GM18868 (cell line): Measurements from ENCODE around the gene FLNC.

Experiments
- ATAC-seq: cut with Tn5 transposase; IDR thresholded peaks from one replicate; pipeline ENCODE4 v1.9.1; 2021; ENCODE audit warnings: mild to moderate bottlenecking, moderate library complexity; ENCODE audit not compliant: unreplicated experiment

FLNC gene, protein sequence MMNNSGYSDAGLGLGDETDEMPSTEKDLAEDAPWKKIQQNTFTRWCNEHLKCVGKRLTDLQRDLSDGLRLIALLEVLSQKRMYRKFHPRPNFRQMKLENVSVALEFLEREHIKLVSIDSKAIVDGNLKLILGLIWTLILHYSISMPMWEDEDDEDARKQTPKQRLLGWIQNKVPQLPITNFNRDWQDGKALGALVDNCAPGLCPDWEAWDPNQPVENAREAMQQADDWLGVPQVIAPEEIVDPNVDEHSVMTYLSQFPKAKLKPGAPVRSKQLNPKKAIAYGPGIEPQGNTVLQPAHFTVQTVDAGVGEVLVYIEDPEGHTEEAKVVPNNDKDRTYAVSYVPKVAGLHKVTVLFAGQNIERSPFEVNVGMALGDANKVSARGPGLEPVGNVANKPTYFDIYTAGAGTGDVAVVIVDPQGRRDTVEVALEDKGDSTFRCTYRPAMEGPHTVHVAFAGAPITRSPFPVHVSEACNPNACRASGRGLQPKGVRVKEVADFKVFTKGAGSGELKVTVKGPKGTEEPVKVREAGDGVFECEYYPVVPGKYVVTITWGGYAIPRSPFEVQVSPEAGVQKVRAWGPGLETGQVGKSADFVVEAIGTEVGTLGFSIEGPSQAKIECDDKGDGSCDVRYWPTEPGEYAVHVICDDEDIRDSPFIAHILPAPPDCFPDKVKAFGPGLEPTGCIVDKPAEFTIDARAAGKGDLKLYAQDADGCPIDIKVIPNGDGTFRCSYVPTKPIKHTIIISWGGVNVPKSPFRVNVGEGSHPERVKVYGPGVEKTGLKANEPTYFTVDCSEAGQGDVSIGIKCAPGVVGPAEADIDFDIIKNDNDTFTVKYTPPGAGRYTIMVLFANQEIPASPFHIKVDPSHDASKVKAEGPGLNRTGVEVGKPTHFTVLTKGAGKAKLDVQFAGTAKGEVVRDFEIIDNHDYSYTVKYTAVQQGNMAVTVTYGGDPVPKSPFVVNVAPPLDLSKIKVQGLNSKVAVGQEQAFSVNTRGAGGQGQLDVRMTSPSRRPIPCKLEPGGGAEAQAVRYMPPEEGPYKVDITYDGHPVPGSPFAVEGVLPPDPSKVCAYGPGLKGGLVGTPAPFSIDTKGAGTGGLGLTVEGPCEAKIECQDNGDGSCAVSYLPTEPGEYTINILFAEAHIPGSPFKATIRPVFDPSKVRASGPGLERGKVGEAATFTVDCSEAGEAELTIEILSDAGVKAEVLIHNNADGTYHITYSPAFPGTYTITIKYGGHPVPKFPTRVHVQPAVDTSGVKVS (N-terminal part only)

DNA sequence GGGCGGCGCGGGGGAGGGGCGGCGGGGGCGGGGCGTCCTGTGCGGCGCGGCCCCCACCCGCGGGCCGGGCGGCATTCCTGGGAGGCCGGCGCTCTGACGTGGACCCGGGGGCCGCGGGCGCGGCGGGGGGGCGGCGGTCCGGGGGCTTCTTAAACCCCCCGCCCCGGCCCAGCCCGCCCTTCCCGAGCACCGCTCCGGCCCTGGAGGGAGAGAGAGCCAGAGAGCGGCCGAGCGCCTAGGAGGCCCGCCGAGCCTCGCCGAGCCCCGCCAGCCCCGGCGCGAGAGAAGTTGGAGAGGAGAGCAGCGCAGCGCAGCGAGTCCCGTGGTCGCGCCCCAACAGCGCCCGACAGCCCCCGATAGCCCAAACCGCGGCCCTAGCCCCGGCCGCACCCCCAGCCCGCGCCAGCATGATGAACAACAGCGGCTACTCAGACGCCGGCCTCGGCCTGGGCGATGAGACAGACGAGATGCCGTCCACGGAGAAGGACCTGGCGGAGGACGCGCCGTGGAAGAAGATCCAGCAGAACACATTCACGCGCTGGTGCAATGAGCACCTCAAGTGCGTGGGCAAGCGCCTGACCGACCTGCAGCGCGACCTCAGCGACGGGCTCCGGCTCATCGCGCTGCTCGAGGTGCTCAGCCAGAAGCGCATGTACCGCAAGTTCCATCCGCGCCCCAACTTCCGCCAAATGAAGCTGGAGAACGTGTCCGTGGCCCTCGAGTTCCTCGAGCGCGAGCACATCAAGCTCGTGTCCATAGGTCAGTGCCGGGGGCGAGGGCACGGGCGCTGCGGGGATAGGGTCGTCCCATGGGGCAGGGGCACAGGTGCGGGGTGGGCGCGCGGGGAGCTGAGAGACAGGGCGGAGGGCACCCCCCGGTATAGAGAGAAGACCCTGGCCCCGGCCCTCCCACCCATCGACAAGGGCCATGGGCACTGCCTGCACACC, at the start of gene FLNC:
FLNC (plus strand) TSS at position 176 of the 947 bp plus-strand sequence; CDS start at position 408, 232 bp downstream.
- no peak for ATAC-seq

DNA sequence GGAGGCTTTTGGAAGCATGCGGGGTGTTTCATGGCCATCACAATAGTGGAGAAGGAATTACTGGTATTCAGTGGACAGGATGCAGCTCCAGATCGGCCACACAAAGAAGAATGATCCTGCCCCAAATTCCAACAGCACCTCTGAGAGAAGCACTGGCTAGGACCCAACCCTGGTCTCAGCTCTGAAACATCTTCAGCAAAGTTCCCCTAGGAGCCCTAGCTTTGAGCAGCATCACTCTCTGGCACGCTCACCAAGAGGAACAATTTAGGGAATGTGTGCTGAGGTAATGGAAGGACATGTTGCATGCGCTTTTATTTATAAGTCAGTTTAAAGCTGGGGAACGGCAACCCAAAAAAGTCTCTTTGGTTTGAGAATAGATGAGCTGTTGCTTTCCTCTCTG, 49.1 kb upstream of the FLNC start:
- no peak for ATAC-seq

DNA sequence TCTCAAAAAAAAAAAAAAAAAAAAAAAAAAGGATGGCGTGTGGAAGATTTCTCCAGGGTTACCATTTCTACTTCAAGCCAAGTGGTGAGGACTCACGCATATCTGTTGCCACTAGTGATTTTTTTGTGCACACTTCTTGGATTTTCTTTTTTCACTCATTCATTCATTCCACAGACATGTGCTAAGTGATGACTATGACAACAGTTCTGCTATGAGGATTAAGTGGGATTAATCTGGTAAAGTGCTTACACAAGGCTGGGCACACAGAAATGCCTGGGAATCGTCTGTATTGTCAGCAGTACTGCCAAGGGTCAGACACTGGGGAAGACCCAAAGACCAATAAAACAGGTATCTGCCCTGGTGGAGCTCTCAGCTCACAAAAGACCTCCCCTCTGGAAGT, 48.4 kb upstream of the FLNC start:
- no peak for ATAC-seq

DNA sequence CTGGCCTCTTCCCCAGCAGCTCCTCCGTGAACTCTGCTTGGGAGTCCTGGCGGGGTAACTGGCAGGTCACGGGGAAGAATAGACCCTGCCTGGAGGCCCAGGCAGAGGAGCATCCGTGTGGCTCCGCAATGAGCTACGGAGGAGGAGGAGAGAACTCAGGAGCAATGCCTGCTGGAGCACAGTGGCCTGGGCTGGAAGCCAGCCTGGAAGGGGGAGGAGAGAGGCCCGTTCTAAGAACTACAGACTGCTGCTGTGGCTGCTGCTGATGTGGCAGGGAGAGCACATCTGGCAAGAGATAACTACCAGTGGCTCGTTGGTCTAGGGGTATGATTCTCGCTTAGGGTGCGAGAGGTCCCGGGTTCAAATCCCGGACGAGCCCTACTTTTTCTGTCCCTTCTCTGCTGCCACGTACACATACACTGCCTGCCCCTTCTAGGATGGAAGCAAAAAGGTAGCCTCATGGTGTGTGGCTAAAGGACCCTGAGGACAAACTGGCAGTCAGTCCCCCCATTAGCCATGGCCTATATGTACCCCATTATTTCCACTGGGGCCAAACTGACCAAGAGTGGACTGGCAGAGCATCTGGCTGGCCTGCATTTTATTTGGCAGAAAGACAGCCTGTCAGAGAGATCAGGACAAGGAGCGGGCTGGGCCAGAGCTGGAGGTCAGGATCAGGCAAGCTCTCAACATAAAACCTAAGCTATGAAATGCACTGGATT, 46.9 kb upstream of the FLNC start:
- no peak for ATAC-seq

DNA sequence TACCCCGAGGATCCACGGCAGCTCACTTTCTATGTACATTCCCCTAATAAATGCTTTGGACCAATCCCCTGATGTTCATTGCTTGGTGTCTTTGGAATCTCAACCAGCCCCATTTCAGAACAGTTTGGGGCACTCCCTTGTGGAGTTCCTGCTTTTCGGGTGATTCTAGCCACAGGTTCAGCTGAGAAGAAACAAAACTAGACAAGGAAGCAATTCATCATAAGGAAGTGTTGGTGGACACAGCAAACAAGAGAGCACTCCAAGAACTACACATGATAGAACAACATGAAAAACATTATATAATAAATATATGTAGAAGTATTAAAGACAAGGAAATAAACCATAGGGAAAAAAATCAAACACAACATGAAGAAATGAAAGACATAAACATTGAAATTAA, 44.5 kb upstream of the FLNC start:
- no peak for ATAC-seq

DNA sequence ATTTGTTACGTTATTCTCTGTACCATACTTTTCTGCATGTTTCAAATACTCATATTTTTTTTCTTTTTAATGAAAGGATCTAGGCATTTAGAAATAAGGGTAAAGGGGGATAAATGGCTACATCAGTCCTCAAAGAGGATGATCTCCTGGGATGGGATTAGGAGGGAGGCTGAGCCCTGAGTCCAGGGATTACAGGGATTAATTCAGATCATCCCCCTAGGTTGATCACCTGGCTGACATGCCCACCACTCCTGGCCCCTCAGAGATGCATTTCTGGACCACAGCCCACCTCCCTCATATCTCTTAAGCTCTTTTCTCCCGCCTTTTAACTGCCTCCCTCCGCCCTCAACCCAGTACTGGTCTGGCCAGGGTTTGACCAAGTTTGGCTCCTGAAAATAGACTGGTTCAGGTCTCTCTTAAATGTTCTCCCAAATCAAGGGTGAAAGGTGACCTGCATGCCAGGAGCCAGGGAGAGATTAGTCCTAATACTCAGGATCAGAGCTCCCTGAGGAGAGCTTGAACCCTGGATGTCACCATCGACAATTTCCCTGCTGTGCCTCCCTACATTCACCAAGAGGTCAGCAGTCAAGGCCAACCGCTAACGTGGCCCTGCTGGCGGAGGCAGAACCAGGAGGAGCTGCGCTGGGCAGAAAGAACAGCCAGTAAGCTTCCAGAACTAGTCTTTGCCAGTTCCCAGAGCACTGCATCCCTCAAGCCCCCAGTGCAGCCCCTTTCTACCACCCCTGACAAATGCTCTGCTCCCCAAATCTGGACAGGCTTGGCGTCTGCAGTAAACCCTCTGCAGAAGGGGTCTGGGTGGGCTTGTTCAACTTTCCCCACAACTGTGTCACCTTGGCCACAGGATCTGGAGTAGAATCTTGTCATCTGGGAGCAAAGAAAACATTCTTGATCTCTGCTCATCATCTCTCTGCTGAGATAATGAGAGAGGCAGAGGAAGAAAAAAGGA, 41.5 kb upstream of the FLNC start:
- no peak for ATAC-seq

DNA sequence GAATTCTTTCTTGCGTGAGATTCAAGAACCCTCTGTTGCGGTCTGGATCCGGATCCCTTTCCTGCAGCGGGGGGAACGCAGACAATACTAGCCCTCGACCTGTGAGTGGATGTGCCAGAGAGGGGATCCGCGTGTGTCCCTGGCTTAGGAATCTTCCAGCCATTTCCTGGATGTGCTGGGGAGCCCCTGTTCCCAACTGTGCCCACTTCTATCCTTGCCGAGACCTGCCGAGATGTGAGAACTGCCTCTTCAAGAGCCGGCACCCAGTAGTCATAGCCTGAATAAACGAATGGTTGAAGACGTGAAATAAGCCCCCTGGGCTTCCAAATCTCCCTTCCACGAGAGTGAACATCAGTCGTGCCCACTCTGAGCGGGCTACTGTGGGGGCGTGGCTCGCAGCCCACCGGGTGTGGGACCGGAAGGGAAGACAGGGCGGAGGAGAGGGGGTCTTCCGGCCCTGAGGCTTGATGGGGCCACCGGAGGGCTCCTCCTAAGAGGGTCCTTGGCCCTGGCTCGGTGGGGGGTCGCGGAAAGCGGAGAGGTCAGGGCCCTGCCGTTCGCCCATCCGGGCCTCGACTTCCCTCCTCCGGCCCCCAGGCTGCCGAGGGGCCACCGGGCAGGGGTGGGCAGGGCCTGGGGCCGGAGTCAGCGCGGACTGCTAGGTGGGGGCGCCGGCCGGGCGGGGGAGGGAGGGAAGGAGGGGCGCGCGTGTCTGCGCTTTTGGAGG, 39.7 kb upstream of the FLNC start:
- ATAC-seq, result peak; percentile 9

DNA sequence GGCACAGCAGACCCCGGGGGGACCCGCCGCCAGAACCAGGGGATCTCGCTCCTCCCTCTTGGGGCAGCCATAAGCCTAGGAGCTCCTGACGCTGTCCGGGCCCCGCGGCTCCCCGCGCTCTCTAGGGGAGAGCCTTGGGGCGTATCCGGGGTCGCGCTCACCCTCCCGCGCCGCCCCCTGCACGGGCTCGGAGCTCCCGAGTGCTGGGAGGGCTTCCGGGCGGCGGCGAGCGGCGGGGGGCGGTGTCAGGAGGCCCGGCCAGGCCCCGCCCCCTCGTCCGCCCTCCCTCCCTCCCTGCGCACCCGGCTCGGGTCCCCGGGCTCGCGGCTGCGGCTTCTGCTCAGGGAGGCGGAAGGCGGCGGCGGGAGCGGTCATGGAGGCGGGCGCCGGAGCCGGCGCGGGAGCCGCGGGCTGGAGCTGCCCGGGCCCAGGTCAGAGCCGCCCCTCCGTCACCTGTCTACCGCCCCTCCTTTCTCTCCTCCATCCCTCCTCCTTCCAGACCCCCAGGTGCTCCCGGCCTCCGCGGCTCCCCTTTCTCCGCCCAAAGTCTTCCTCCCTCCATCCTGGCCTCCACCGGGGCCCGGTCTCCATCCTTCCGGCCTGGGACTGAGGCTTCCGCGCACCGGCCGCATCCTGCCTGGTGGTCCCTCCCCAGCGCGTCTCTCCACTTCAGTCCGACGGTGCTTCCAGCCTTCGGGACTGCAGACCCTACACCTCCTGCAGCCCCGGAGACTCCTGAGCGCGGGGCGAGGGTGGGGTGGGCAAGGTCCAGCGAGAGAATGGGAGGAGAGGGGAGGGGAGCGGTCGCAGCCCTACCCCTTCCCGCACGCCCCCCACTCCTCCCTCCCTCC, 38.9 kb upstream of the FLNC start, which contains the start of gene CCDC136:
CCDC136 (plus strand) TSS at position 848 of the 851 bp plus-strand sequence. CDS start 444 bp downstream, outside the sequence.
- peak; percentile 83 for ATAC-seq

DNA sequence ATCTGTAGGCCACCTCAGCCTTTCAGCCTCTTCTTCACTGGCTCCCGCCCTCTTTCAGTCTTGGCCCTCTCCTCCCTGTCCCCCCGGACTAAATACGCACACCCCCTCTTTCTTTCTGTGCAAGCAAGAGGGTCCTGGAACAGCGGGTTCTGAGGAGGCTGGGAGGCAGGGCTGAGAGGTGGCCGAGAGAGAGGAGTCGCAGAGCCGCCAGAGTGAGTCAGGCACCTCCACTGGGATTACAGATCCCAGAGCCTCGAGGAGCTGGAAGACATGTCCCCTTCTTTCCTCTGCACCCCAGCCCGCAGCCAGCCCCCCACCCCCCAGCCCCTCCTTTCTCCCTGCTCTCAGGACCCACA, 38.3 kb upstream of the FLNC start:
- ATAC-seq, result no peak

DNA sequence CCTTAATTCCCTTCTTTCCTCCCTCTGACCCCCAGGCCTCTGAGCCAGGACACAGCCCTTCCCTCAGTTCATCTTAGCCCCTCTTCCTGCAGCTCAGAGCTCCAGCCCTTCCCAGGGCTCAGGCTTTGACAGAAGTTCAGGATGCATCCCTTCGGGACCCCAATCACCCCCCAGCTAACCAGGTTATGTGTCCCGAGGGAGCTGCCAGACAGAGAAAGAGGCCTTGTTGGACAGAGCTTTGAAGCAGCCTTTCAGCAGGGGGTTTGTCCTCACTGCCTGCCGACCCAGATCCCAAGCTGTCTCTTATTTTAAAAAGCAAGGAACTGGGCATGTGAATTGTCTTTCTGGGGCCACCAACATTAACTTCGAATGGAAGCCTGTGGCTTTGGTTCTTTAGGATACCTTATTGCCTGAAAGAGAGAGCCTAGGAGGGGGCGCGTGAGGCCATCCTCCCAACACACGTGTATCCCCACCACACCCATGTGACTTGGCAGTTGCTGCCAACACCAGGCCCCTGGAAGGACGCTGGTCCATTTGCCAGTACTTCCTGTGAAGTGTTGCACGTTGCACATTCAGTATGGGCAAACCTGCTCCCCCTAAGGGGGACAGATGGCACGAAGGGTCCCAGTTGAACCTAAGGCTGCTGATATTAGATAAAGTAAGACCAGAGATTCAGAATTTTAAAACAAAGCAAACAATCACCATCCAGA, 37.6 kb upstream of the FLNC start:
- ATAC-seq, result no peak

DNA sequence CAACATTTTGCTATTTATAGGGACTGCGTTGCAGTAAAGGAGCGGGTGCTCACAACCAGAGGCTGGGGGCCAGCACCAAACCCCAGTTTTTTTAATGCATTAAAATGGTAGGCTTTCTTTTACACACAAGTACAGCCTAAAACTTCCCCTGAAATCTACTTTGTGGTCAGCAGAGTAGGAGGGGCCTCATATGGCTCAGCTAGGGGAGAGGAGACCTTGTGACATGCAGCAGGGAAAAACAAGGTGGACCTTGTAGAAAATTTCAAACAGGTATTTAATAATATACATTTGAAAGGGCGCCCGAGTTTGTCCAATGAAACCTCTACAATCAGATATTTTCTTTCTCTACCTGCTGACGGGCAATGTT, 37.0 kb upstream of the FLNC start:
- no peak for ATAC-seq

DNA sequence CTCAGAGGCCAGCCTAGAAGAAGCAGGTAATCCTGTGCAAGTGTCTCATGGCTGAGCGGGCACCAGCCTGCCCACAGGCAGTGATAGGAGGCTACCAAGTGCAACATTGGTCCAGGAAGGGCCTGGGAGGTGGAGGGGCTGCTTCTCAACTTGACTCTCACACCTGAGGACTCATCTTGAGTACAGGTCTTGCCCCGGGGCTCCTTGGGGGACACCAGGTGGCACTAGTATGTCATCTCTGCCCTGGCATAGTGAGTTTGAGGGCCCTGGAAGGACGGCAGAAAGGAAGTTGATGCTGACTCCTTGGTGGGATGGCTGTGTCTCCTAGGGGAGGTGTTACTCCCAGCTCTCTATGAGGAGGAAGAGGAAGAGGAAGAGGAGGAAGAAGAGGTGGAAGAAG, 36.2 kb upstream of the FLNC start:
- no peak for ATAC-seq

DNA sequence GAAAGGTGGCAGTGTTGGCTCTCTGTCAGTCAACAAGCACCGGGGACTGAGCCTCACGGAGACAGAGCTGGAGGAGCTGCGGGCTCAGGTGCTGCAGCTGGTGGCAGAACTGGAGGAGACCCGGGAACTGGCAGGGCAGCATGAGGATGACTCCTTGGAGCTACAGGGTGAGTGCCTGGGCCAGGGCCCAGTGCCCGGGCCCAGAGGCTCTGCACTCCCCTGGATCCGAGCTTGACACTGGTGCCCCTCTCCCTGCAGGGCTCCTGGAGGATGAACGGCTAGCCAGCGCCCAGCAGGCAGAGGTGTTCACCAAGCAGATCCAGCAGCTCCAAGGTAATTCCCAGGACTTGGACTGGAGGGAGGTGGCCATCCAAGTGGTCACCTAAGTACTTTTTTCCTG, 35.8 kb upstream of the FLNC start:
- no peak for ATAC-seq

DNA sequence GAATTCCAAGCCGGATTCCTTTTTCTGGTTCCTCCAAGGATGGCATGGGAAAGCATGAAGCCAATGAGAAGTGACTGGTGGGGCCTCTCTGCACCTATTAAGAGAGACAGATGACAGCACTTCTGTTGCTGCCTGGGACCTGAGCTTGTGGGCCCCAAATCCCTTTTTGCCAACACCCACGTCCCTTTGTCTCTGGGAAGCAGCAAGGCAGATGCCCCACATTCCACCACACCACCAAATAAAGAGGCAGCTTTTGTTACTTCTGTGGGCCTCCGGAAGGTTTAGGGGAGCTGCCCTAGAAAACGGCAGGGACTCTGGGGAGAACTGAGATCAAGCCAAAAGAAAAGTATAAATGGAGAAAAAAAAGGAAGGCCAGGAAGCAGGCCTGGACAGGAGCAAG, 35.1 kb upstream of the FLNC start:
- ATAC-seq, result no peak

DNA sequence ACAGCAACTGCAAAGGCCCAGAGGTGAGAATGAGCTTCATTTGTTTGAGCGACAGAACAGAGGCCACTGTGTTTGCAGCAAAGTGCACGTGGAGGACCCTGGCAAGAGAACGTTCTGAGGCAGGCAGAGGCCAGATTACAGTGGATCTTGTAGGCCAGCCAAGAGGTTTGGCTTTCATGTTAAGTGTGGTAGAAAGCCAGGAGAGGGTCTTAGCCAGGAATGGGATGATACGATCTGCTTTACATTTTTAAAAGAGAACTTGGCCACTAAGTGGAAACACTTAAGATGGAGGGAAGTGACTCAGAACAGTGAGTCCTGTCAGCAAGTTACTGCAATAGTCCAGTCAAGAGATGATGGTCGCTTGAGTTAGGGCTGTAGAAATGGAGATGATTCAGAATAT, 33.9 kb upstream of the FLNC start:
- no peak for ATAC-seq

DNA sequence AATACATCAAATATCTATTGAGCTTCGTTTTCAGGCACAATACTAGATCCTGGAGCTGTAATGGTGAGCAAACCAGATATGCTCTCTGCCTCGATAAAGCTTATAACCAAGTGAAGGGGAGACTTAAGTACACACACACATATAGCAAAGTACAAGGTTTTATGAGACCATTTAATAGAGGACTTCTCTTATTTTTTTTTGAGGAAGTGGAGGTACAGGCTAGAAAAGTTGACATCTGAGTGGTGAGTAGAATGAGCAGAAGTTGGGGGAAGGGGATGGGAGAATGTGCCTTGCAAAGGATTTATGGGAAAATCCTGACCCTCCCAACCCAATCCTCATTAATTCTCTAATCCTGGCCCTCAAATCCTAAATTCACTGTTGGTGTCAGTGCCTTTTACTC, 30.8 kb upstream of the FLNC start:
- no peak for ATAC-seq
